SK-N-MC (cell line): Measurements from ENCODE around the gene NMRK1.

ENCODE experiments used
- DNase-seq: peaks from one replicate; pipeline ENCODE4 v3.0.0-alpha.2; 2011; ENCODE audit warnings: low read depth, low spot score
- H3K27ac ChIP-seq: fragments of 200-600 bp; sonication (generic); 2 replicates; pipeline ENCODE4 v1.5.1; 2016; ENCODE audit warnings: mixed run types
- H3K36me3 ChIP-seq: fragments of 200-600 bp; sonication (generic); 2 replicates; pipeline ENCODE4 v1.6.1; 2017; ENCODE audit warnings: antibody characterized with exemption, low read length, mixed read lengths; ENCODE audit not compliant: insufficient read depth
- H3K4me3 ChIP-seq: fragments of 200-600 bp; sonication (generic); 2 replicates; pipeline ENCODE4 v1.5.1; 2016
- H3K9ac ChIP-seq: fragments of 200-600 bp; sonication (generic); 2 replicates; pipeline ENCODE4 v1.8.0; 2017; ENCODE audit warnings: mixed run types, mixed read lengths; ENCODE audit not compliant: insufficient read length
- H3K9me3 ChIP-seq: fragments of 200-600 bp; sonication (generic); 2 replicates; pipeline ENCODE4 v1.6.1; 2017; ENCODE audit warnings: low read depth, mild to moderate bottlenecking, antibody characterized with exemption, low read length, moderate library complexity, mixed read lengths
- EZH2 ChIP-seq: fragments of 200-600 bp; sonication (generic); IDR thresholded peaks from one replicate; pipeline ENCODE4 v1.6.1; 2017; ENCODE audit warnings: antibody characterized with exemption
- FOXP2 ChIP-seq: optimal IDR thresholded peaks from 2 replicates; pipeline ENCODE3; 2011; ENCODE audit warnings: mild to moderate bottlenecking, moderate library complexity; ENCODE audit not compliant: insufficient read depth; ENCODE audit errors: extremely low read length, control extremely low read depth
- POLR2AphosphoS5 ChIP-seq: IDR thresholded peaks from 2 replicates; pipeline ENCODE4 v1.6.1; 2012; ENCODE audit warnings: mild to moderate bottlenecking, low read depth, low read length, borderline replicate concordance

The NMRK1 gene

GRCh38 chr9:75121914-75122558 is 34.1 kb upstream of the NMRK1 start:
- DNase-seq = no peak
- Histone ChIP-seq H3K4me3 (no peak overlapping the region), H3K9ac (no peak overlapping the region), H3K36me3 (no peaks in the 10 kb centered on the region), H3K9me3 (no peaks in the 10 kb centered on the region), H3K27ac (no peak overlapping the region)
- no peak for TF ChIP-seq FOXP2
- no peak for TF ChIP-seq POLR2AphosphoS5
- TF ChIP-seq EZH2 = no peak

GRCh38 chr9:75120686-75121085 is 32.7 kb upstream of the NMRK1 start:
- no peak for TF ChIP-seq POLR2AphosphoS5
- no peak for TF ChIP-seq EZH2
- no peaks in the 10 kb centered on the region for H3K36me3 ChIP-seq
- no peaks in the 10 kb centered on the region for H3K9me3 ChIP-seq
- H3K9ac ChIP-seq = no peak overlapping the region
- H3K4me3 ChIP-seq = no peak overlapping the region
- H3K27ac ChIP-seq = no peak overlapping the region
- DNase-seq = no peak

- Histone ChIP-seq H3K36me3 (no peaks in the 10 kb centered on the region), H3K9me3 (no peaks in the 10 kb centered on the region), H3K27ac (no peak overlapping the region), H3K4me3 (no peak overlapping the region), H3K9ac (no peak overlapping the region)
- no peak for DNase-seq
- no peak for TF ChIP-seq FOXP2
- TF ChIP-seq POLR2AphosphoS5 = no peak
- no peak for TF ChIP-seq EZH2
These were observed 29.6 kb upstream of the NMRK1 start for GRCh38 chr9:75117564-75117963.

GRCh38 chr9:75116306-75116705 is 28.4 kb upstream of the NMRK1 start:
- Histone ChIP-seq H3K4me3 (no peak overlapping the region), H3K9me3 (no peaks in the 10 kb centered on the region), H3K27ac (no peak overlapping the region), H3K9ac (no peak overlapping the region), H3K36me3 (no peaks in the 10 kb centered on the region)
- no peak for DNase-seq
- no peak for TF ChIP-seq EZH2
- TF ChIP-seq POLR2AphosphoS5 = no peak
- TF ChIP-seq FOXP2 = no peak

GRCh38 chr9:75112789-75113188 is 24.8 kb upstream of the NMRK1 start:
- DNase-seq = no peak
- Histone ChIP-seq H3K4me3 (peak overlapping the region; percentile 57), H3K9ac (no peak overlapping the region), H3K36me3 (no peaks in the 10 kb centered on the region), H3K9me3 (no peaks in the 10 kb centered on the region), H3K27ac (peak overlapping the region; percentile 66; the same call in 1 of the 2 replicates)
- TF ChIP-seq POLR2AphosphoS5 = no peak

GRCh38 chr9:75111019-75111622 is 23.2 kb upstream of the NMRK1 start:
- no peak overlapping the region for H3K9ac ChIP-seq
- no peak for TF ChIP-seq POLR2AphosphoS5
- no peak for TF ChIP-seq FOXP2
- no peak for TF ChIP-seq EZH2

GRCh38 chr9:75109210-75109839 is 21.4 kb upstream of the NMRK1 start:
- no peaks in the 10 kb centered on the region for H3K9me3 ChIP-seq
- H3K27ac ChIP-seq = no peak overlapping the region
- TF ChIP-seq FOXP2 = no peak
- TF ChIP-seq EZH2 = no peak
- TF ChIP-seq POLR2AphosphoS5 = no peak
- DNase-seq = no peak
- no peak overlapping the region for H3K9ac ChIP-seq
- no peak overlapping the region for H3K4me3 ChIP-seq
- H3K36me3 ChIP-seq = no peaks in the 10 kb centered on the region

More at GRCh38 chr9:75111019-75111622, 23.2 kb upstream of the NMRK1 start:
- DNase-seq = no peak
- Histone ChIP-seq H3K4me3 (no peak overlapping the region), H3K9me3 (no peaks in the 10 kb centered on the region), H3K36me3 (no peaks in the 10 kb centered on the region), H3K27ac (no peak overlapping the region)

GRCh38 chr9:75108571-75108970 is 20.6 kb upstream of the NMRK1 start:
- no peaks in the 10 kb centered on the region for H3K9me3 ChIP-seq
- H3K27ac ChIP-seq = no peak overlapping the region
- H3K9ac ChIP-seq = no peak overlapping the region
- no peaks in the 10 kb centered on the region for H3K36me3 ChIP-seq
- no peak overlapping the region for H3K4me3 ChIP-seq
- TF ChIP-seq FOXP2 = no peak
- no peak for TF ChIP-seq POLR2AphosphoS5
- TF ChIP-seq EZH2 = no peak
- DNase-seq = no peak

- TF ChIP-seq EZH2 (no peak), POLR2AphosphoS5 (no peak), FOXP2 (no peak)
- H3K27ac ChIP-seq = no peak overlapping the region
- no peaks in the 10 kb centered on the region for H3K36me3 ChIP-seq
- no peak overlapping the region for H3K9ac ChIP-seq
- no peak for DNase-seq
- H3K4me3 ChIP-seq = no peak overlapping the region
- H3K9me3 ChIP-seq = no peaks in the 10 kb centered on the region
These were observed 18.9 kb upstream of the NMRK1 start for GRCh38 chr9:75106857-75107256.
